ENCODE measurements around the gene TXN. TPM values are rescaled to one million over a fixed set of nuclear protein-coding genes. Genes with fewer than 3 reads are reported as not detected.
"Not testable (repeated sequence)": the region's sequence is repeated elsewhere in the genome, so short reads cannot be mapped to it uniquely, and the experiment has no call there.

TXN gene
- total RNA-seq, 1 donor from 2014 or later = 66.8 TPM

DNA sequence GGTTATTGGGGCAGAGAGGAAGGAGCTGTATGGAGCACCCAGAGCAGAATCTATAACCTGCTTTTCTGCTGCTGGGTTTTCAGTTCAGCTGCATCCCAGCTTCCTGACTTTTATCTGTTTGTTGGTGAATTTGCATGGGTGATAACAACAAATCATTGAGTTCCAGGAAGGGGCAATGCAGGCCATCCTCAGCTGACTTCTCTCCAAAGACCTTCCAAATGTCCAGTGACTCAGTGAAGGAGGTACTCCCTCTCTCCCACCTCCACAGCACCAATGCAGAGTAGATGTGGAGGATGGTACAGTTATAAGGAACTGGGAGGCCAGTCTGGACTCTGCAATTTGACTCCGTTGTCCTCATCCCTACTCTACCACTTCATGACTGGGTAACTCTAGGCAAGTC lies 1.6 kb upstream of the TXN start:
- no peaks in the 10 kb centered on the region for H3K27me3 ChIP-seq (ENCODE audit: control insufficient read depth in 3 of 3, insufficient read depth in 3 of 3, low read length in 3 of 3)
- H3K36me3 ChIP-seq (ENCODE audit: control insufficient read depth in 3 of 3, insufficient read depth in 3 of 3, low read length in 3 of 3) = no peaks in the 10 kb centered on the region
- peak overlapping the region in 1 of 3 donors; percentile 86 for H3K4me3 ChIP-seq (ENCODE audit: low read length in 3 of 3)
- no peaks in the 10 kb centered on the region for H3K9me3 ChIP-seq (ENCODE audit: control insufficient read depth in 3 of 3, low read length in 3 of 3)
- H3K9ac ChIP-seq (ENCODE audit: low read depth in 1 of 3, low read length in 3 of 3) = peak overlapping the region in 1 of 3 donors; percentile 70
- H3K4me1 ChIP-seq (ENCODE audit: control insufficient read depth in 3 of 3, insufficient read depth in 3 of 3, low read length in 3 of 3) = peaks cover 6 to 20% (median 15%) of the 10 kb centered on the region in 3 donors
- peak overlapping the region; percentile 89 for H3K27ac ChIP-seq (ENCODE audit: low read depth, low read length)

DNA sequence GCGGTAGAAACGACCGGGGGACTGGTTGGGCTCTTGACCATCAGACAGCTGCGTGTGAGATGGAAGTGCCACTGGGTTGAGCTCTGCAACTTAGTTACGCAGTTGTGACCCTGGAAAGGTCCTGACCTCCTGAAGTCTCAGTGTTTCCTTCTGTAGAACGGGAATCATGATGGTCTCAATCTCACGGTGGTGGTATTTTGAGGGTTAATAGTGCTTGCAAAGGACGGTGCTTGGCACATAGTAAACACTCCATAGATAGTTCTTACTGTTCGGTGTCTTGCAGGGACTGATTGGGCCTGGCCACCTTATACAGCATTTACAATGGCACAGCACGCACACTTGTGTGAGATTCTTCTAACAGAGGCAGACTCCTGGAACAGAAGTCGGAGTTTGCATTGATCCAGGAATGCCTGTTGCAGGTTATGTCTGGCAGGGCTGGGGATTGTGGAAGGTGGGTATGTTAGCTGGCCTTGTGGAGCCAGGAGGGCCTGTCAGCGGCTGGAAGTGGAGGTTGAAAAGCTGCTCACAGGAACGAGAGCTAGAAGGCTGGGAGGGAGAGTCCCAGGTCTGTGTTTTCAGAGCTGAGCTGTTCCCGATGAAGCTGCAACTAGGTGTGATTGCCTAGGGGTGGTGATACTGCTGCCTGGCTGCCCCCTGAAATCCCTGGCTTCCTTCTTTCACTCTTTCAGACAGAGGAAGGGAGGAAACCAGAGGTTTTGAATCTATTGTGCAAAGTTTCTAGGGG lies 962 bp upstream of the TXN start:
- no peaks in the 10 kb centered on the region for H3K9me3 ChIP-seq (ENCODE audit: control insufficient read depth in 3 of 3, low read length in 3 of 3)
- peak overlapping the region; percentile 70 to 88 (median 75) for H3K9ac ChIP-seq (ENCODE audit: low read depth in 1 of 3, low read length in 3 of 3)

GRCh38 chr9:110255463-110256379 lies 586 bp downstream of the TXN start:
- peak overlapping the region; percentile 86 to 93 (median 87) for H3K4me3 ChIP-seq (ENCODE audit: low read length in 3 of 3)
- H3K27ac ChIP-seq (ENCODE audit: low read depth, low read length) = peak overlapping the region; percentile 89
- no peaks in the 10 kb centered on the region for H3K36me3 ChIP-seq (ENCODE audit: control insufficient read depth in 3 of 3, insufficient read depth in 3 of 3, low read length in 3 of 3)
- H3K9me3 ChIP-seq (ENCODE audit: control insufficient read depth in 3 of 3, low read length in 3 of 3) = no peaks in the 10 kb centered on the region
- H3K4me1 ChIP-seq (ENCODE audit: control insufficient read depth in 3 of 3, insufficient read depth in 3 of 3, low read length in 3 of 3) = peaks cover 6 to 20% (median 15%) of the 10 kb centered on the region in 3 donors
- peak overlapping the region; percentile 86 to 94 (median 88) for H3K9ac ChIP-seq (ENCODE audit: low read depth in 1 of 3, low read length in 3 of 3)
- H3K27me3 ChIP-seq (ENCODE audit: control insufficient read depth in 3 of 3, insufficient read depth in 3 of 3, low read length in 3 of 3) = no peaks in the 10 kb centered on the region

More for the DNA sequence above, 962 bp upstream of the TXN start:
- Histone ChIP-seq H3K27ac (ENCODE audit: low read depth, low read length) (peak overlapping the region; percentile 89), H3K36me3 (ENCODE audit: control insufficient read depth in 3 of 3, insufficient read depth in 3 of 3, low read length in 3 of 3) (no peaks in the 10 kb centered on the region), H3K4me3 (ENCODE audit: low read length in 3 of 3) (peak overlapping the region; percentile 86 to 95 (median 93)), H3K4me1 (ENCODE audit: control insufficient read depth in 3 of 3, insufficient read depth in 3 of 3, low read length in 3 of 3) (peaks cover 6 to 20% (median 15%) of the 10 kb centered on the region in 3 donors), H3K27me3 (ENCODE audit: control insufficient read depth in 3 of 3, insufficient read depth in 3 of 3, low read length in 3 of 3) (no peaks in the 10 kb centered on the region)

GRCh38 chr9:110255034-110255462 lies 1.3 kb downstream of the TXN start:
- Histone ChIP-seq H3K36me3 (ENCODE audit: control insufficient read depth in 3 of 3, insufficient read depth in 3 of 3, low read length in 3 of 3) (peaks cover 0 to 6% (median 4%) of the 10 kb centered on the region in 3 donors), H3K27ac (ENCODE audit: low read depth, low read length) (peak overlapping the region; percentile 89), H3K9ac (ENCODE audit: low read depth in 1 of 3, low read length in 3 of 3) (peak overlapping the region; percentile 86 to 94 (median 88)), H3K9me3 (ENCODE audit: control insufficient read depth in 3 of 3, low read length in 3 of 3) (no peaks in the 10 kb centered on the region), H3K4me1 (ENCODE audit: control insufficient read depth in 3 of 3, insufficient read depth in 3 of 3, low read length in 3 of 3) (peaks cover 6 to 20% (median 15%) of the 10 kb centered on the region in 3 donors), H3K4me3 (ENCODE audit: low read length in 3 of 3) (peak overlapping the region; percentile 86 to 93 (median 87)), H3K27me3 (ENCODE audit: control insufficient read depth in 3 of 3, insufficient read depth in 3 of 3, low read length in 3 of 3) (no peaks in the 10 kb centered on the region)

DNA sequence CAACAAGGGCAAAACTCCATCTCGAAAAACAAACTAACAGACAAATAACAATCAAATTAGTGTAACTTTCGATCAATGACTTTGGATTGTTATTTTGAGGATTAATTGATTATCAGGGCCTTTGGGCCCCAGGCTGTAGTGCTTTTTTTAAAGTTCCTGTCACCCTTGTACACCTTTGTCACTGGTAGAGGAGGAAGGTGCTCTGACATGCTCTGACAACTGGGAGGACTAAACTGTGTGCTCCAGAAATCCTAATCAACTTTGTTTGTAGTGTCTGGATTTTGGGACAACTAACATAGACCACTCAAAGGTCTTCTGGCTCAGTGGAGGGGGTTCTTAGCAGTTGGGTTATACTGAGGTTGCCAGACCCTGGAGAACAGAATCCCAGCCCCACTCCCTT lies 1.8 kb downstream of the TXN start:
- peak overlapping the region in 1 of 3 donors; percentile 87 for H3K4me3 ChIP-seq (ENCODE audit: low read length in 3 of 3)
- peaks cover under 1 to 12% (median 9%) of the 10 kb centered on the region in 3 donors for H3K36me3 ChIP-seq (ENCODE audit: control insufficient read depth in 3 of 3, insufficient read depth in 3 of 3, low read length in 3 of 3)
- no peaks in the 10 kb centered on the region for H3K27me3 ChIP-seq (ENCODE audit: control insufficient read depth in 3 of 3, insufficient read depth in 3 of 3, low read length in 3 of 3)
- no peaks in the 10 kb centered on the region for H3K9me3 ChIP-seq (ENCODE audit: control insufficient read depth in 3 of 3, low read length in 3 of 3)
- H3K9ac ChIP-seq (ENCODE audit: low read depth in 1 of 3, low read length in 3 of 3) = peak overlapping the region in 2 of 3 donors; percentile 86 to 88
- peaks cover 6 to 20% (median 15%) of the 10 kb centered on the region in 3 donors for H3K4me1 ChIP-seq (ENCODE audit: control insufficient read depth in 3 of 3, insufficient read depth in 3 of 3, low read length in 3 of 3)
- H3K27ac ChIP-seq (ENCODE audit: low read depth, low read length) = peak overlapping the region; percentile 89

- Histone ChIP-seq H3K27me3 (ENCODE audit: control insufficient read depth in 3 of 3, insufficient read depth in 3 of 3, low read length in 3 of 3) (no peaks in the 10 kb centered on the region), H3K4me3 (ENCODE audit: low read length in 3 of 3) (no peak overlapping the region), H3K9me3 (ENCODE audit: control insufficient read depth in 3 of 3, low read length in 3 of 3) (no peaks in the 10 kb centered on the region), H3K9ac (ENCODE audit: low read depth in 1 of 3, low read length in 3 of 3) (no peak overlapping the region), H3K36me3 (ENCODE audit: control insufficient read depth in 3 of 3, insufficient read depth in 3 of 3, low read length in 3 of 3) (peaks cover 4 to 20% (median 19%) of the 10 kb centered on the region in 3 donors), H3K27ac (ENCODE audit: low read depth, low read length) (no peak overlapping the region), H3K4me1 (ENCODE audit: control insufficient read depth in 3 of 3, insufficient read depth in 3 of 3, low read length in 3 of 3) (peaks cover 6 to 15% (median 14%) of the 10 kb centered on the region in 3 donors)
Observed at GRCh38 chr9:110252509-110253139, 3.7 kb downstream of the TXN start.

DNA sequence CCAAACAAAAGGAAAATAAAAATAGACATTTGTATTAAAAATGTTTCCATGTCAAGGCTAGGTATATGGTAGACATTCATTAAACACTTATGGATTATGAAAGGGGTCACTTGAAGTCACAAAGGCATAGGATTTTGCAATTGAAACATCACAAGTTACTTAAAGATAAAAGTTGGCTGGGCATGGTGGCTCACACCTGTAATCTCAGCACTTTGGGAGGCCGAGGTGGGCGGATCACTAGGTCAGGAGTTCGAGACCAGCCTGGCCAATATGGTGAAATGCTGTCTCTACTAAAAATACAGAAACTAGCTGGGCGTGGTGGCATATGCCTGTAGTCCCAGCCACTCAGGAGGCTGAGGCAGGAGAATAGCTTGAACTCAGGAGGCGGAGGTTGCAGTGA lies 4.5 kb downstream of the TXN start:
- H3K9ac ChIP-seq (ENCODE audit: low read depth in 1 of 3, low read length in 3 of 3); H3K4me3 ChIP-seq (ENCODE audit: low read length in 3 of 3); H3K4me1 ChIP-seq (ENCODE audit: control insufficient read depth in 3 of 3, insufficient read depth in 3 of 3, low read length in 3 of 3); H3K27ac ChIP-seq (ENCODE audit: low read depth, low read length); H3K9me3 ChIP-seq (ENCODE audit: control insufficient read depth in 3 of 3, low read length in 3 of 3); H3K27me3 ChIP-seq (ENCODE audit: control insufficient read depth in 3 of 3, insufficient read depth in 3 of 3, low read length in 3 of 3): not testable (repeated sequence)
- H3K36me3 ChIP-seq (ENCODE audit: control insufficient read depth in 3 of 3, insufficient read depth in 3 of 3, low read length in 3 of 3) = peaks cover 4 to 24% (median 24%) of the 10 kb centered on the region in 3 donors

- Histone ChIP-seq H3K4me1 (ENCODE audit: control insufficient read depth in 3 of 3, insufficient read depth in 3 of 3, low read length in 3 of 3) (peaks cover 6 to 7% (median 6%) of the 10 kb centered on the region in 3 donors), H3K36me3 (ENCODE audit: control insufficient read depth in 3 of 3, insufficient read depth in 3 of 3, low read length in 3 of 3) (peaks cover 4 to 30% (median 26%) of the 10 kb centered on the region in 3 donors), H3K9me3 (ENCODE audit: control insufficient read depth in 3 of 3, low read length in 3 of 3) (no peaks in the 10 kb centered on the region), H3K27ac (ENCODE audit: low read depth, low read length) (no peak overlapping the region), H3K4me3 (ENCODE audit: low read length in 3 of 3) (no peak overlapping the region), H3K9ac (ENCODE audit: low read depth in 1 of 3, low read length in 3 of 3) (no peak overlapping the region), H3K27me3 (ENCODE audit: control insufficient read depth in 3 of 3, insufficient read depth in 3 of 3, low read length in 3 of 3) (no peaks in the 10 kb centered on the region)
Observed at GRCh38 chr9:110251212-110251611, 5.1 kb downstream of the TXN start.

- Histone ChIP-seq H3K27me3 (ENCODE audit: control insufficient read depth in 3 of 3, insufficient read depth in 3 of 3, low read length in 3 of 3) (no peaks in the 10 kb centered on the region), H3K4me3 (ENCODE audit: low read length in 3 of 3) (no peak overlapping the region), H3K9me3 (ENCODE audit: control insufficient read depth in 3 of 3, low read length in 3 of 3) (no peaks in the 10 kb centered on the region), H3K4me1 (ENCODE audit: control insufficient read depth in 3 of 3, insufficient read depth in 3 of 3, low read length in 3 of 3) (peaks cover 0 to 1% (median 1%) of the 10 kb centered on the region in 3 donors), H3K9ac (ENCODE audit: low read depth in 1 of 3, low read length in 3 of 3) (no peak overlapping the region), H3K27ac (ENCODE audit: low read depth, low read length) (no peak overlapping the region), H3K36me3 (ENCODE audit: control insufficient read depth in 3 of 3, insufficient read depth in 3 of 3, low read length in 3 of 3) (peaks cover 4 to 35% (median 28%) of the 10 kb centered on the region in 3 donors)
Observed at GRCh38 chr9:110249603-110250002, 6.7 kb downstream of the TXN start.
